GM12892 (cell line): Measurements from ENCODE around the gene PYROXD2.

Source experiments
- POLR2A ChIP-seq: IDR thresholded peaks from 2 replicates; pipeline ENCODE4 v1.6.1; 2011; ENCODE audit warnings: low read depth, low read length, control low read depth
- POLR2AphosphoS5 ChIP-seq: IDR thresholded peaks from 2 replicates; pipeline ENCODE4 v1.6.1; 2011; ENCODE audit warnings: low read depth, low read length, control low read depth
- TAF1 ChIP-seq: IDR thresholded peaks from 2 replicates; pipeline ENCODE4 v1.6.1; 2011; ENCODE audit warnings: low read depth, mild to moderate bottlenecking, control low read depth, low read length, borderline replicate concordance

DNA sequence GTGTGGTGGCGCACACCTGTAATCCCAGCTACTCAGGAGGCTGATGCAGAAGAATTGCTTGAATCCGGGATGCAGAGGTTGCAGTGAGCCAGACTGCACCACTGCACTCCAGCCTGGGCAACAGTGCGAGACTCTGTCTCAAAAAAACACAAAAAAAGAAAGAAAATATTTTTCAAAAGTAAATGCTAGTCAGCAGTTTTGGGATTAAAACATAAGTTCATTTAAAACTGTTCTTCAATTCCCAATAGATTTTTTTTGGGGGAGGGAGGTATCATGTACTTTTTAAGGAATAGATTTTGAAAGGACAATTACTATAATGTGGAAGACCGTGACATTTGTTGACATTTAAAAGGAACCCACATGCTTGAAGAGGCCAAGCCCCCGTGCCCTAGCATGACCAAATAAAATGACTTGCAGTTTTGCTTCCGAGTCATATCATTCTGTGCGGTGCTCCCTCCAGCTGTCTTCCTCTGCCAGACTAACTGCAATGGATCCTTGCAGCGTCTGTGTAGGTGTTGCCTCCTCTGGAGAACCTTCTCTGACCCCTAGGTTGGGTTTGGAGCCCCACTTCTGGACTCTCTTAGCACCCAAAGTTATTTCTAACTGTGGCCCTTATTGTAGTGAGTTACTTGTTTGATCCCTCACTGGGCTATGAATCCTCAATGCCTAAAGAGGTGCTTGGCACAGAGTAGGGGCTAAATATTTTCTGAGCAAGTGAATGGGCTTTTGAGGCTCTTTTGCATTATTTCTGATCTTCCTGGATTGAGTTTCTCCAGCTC lies 49.2 kb upstream of the PYROXD2 start:
- TF ChIP-seq POLR2AphosphoS5, result no peak
- TF ChIP-seq POLR2A, result no peak
- no peak for TF ChIP-seq TAF1
